Neuronal stem cell (in vitro differentiated cells): Measurements from ENCODE around the gene PCBP4.

Source experiments
- DNase-seq: peaks from one replicate; pipeline ENCODE4 v3.0.0-alpha.2; 2013; ENCODE audit warnings: low spot score
- H2AFZ ChIP-seq: one replicate; pipeline ENCODE4 v1.6.1; 2013; ENCODE audit warnings: mild to moderate bottlenecking, low read length, inconsistent platforms
- H2AK5ac ChIP-seq: 2 replicates; pipeline ENCODE4 v1.6.1; 2013; ENCODE audit warnings: low read depth, mild to moderate bottlenecking, inconsistent platforms, low read length, moderate library complexity, mixed read lengths
- H2BK120ac ChIP-seq: 2 replicates; pipeline ENCODE4 v1.6.1; 2013; ENCODE audit warnings: low read depth, mild to moderate bottlenecking, inconsistent platforms, low read length, moderate library complexity, mixed read lengths
- H2BK12ac ChIP-seq: one replicate; pipeline ENCODE4 v1.6.1; 2013; ENCODE audit warnings: low read length, inconsistent platforms
- H2BK15ac ChIP-seq: 2 replicates; pipeline ENCODE4 v1.6.1; 2013; ENCODE audit warnings: mild to moderate bottlenecking, low read length, inconsistent platforms, mixed read lengths
- H2BK5ac ChIP-seq: one replicate; pipeline ENCODE4 v1.6.1; 2013; ENCODE audit warnings: inconsistent platforms, mild to moderate bottlenecking, low read length, moderate library complexity
- H3K14ac ChIP-seq: one replicate; pipeline ENCODE4 v1.6.1; 2013; ENCODE audit warnings: low read length, inconsistent platforms
- H3K18ac ChIP-seq: 2 replicates; pipeline ENCODE4 v1.6.1; 2013; ENCODE audit warnings: low read length, inconsistent platforms
- H3K23ac ChIP-seq: 2 replicates; pipeline ENCODE4 v1.6.1; 2013; ENCODE audit warnings: low read depth, mild to moderate bottlenecking, mixed read lengths, low read length, inconsistent platforms; ENCODE audit not compliant: poor library complexity
- H3K27ac ChIP-seq: replicated peaks from 3 replicates; pipeline ENCODE4 v1.5.1; 2013; ENCODE audit warnings: low read length, inconsistent platforms
- H3K27me3 ChIP-seq, 3 experiments: 2 replicates each; pipeline ENCODE4 v1.6.1; 2013; ENCODE audit warnings: low read length in 3 of 3, mild to moderate bottlenecking in 2 of 3, inconsistent platforms in 1 of 3, low read depth in 1 of 3, mixed read lengths in 1 of 3, moderate library complexity in 1 of 3; ENCODE audit not compliant: control insufficient read depth in 3 of 3, insufficient read depth in 3 of 3
- H3K36me3 ChIP-seq, 2 donors: replicated peaks in 1 of 2; 2 replicates each; pipeline ENCODE4 v1.6.1; 2013; ENCODE audit warnings: low read length in 2 of 2; ENCODE audit not compliant: control insufficient read depth in 2 of 2, insufficient read depth in 2 of 2
- H3K4ac ChIP-seq: 2 replicates; pipeline ENCODE4 v1.6.1; 2013; ENCODE audit warnings: inconsistent platforms, mild to moderate bottlenecking, low read length, moderate library complexity
- H3K4me1 ChIP-seq, 2 donors: 1 replicate in 1 of 2; 2 replicates in 1 of 2; pipeline ENCODE4 v1.6.1; 2013; ENCODE audit warnings: low read length in 2 of 2, low read depth in 1 of 2; ENCODE audit not compliant: control insufficient read depth in 2 of 2, insufficient read depth in 1 of 2
- H3K4me2 ChIP-seq: one replicate; pipeline ENCODE4 v1.6.1; 2013; ENCODE audit warnings: mild to moderate bottlenecking, low read length, inconsistent platforms; ENCODE audit not compliant: insufficient read depth, poor library complexity, severe bottlenecking
- H3K4me3 ChIP-seq, 2 donors: 2 replicates each; pipeline ENCODE4 v1.5.1; 2013; ENCODE audit warnings: low read length in 2 of 2, mild to moderate bottlenecking in 2 of 2, inconsistent platforms in 1 of 2, moderate library complexity in 1 of 2
- H3K79me1 ChIP-seq: one replicate; pipeline ENCODE4 v1.6.1; 2013; ENCODE audit warnings: low read depth, mild to moderate bottlenecking, inconsistent platforms, low read length, moderate library complexity
- H3K9ac ChIP-seq: one replicate; pipeline ENCODE4 v1.6.1; 2013; ENCODE audit warnings: mild to moderate bottlenecking, low read depth, low read length, inconsistent platforms; ENCODE audit not compliant: poor library complexity
- H3K9me3 ChIP-seq, 2 donors: replicated peaks in 1 of 2; 2 replicates each; pipeline versions ENCODE3 to v1.6.1; 2013; ENCODE audit warnings: low read length in 2 of 2, mild to moderate bottlenecking in 2 of 2, inconsistent platforms in 1 of 2, low read depth in 1 of 2, mixed read lengths in 1 of 2, moderate library complexity in 1 of 2; ENCODE audit not compliant: control insufficient read depth in 2 of 2, insufficient read depth in 1 of 2
- H4K8ac ChIP-seq: one replicate; pipeline ENCODE4 v1.6.1; 2013; ENCODE audit warnings: low read depth, mild to moderate bottlenecking, inconsistent platforms, low read length, moderate library complexity
- H4K91ac ChIP-seq: one replicate; pipeline ENCODE4 v1.6.1; 2013; ENCODE audit warnings: low read length, low read depth, mild to moderate bottlenecking, inconsistent platforms; ENCODE audit not compliant: poor library complexity
- WGBS, 2 donors: extraction: QIAGEN DNeasy Blood & Tissue Kit; methylation state at CpG; one replicate each; pipeline ENCODE4 v1.1.7; 2013; ENCODE audit warnings: missing lambda C conversion rate in 2 of 2, mixed read lengths in 1 of 2; ENCODE audit not compliant: insufficient read length in 2 of 2, insufficient replicate concordance in 1 of 2; ENCODE audit errors: extremely low coverage in 2 of 2; 5-methylcytosine and 5-hydroxymethylcytosine counted together

PCBP4 gene

GRCh38 chr3:51955175-51955892 lies 11.9 kb downstream of the PCBP4 start, which contains the start of gene GPR62:
Gene GPR62 (plus strand): TSS chr3:51955381. CDS start chr3:51955653, 272 bp downstream.
- DNase-seq, result no peak
- Histone ChIP-seq H2BK5ac (peak within 1 kb of the TSS; percentile 58), H4K8ac (peak within 1 kb of the TSS; percentile 94), H3K36me3 (peaks cover 18 to 37% of the 10 kb centered on the region in 2 donors), H2AFZ (no peak within 1 kb of the TSS), H3K4me3 (peak within 1 kb of the TSS in 1 of 2 donors; percentile 73), H3K9me3 (peaks cover 0 to 8% of the 10 kb centered on the region in 2 donors), H3K4me2 (peak within 1 kb of the TSS; percentile 85), H2BK12ac (peak within 1 kb of the TSS; percentile 94), H3K9ac (peak within 1 kb of the TSS; percentile 91), H3K23ac (peak within 1 kb of the TSS; percentile 98), H2BK120ac (peak within 1 kb of the TSS; percentile 99), H3K18ac (peak within 1 kb of the TSS; percentile 97), H2BK15ac (peak within 1 kb of the TSS; percentile 97), H3K27me3 (peaks cover 0 to 24% (median 11%) of the 10 kb centered on the region in 3 experiments), H3K27ac (no peak within 1 kb of the TSS), H3K4me1 (peaks cover 7 to 18% of the 10 kb centered on the region in 2 donors), H3K4ac (peak within 1 kb of the TSS; percentile 46), H2AK5ac (peak within 1 kb of the TSS; percentile 85), H3K79me1 (peaks cover 2% of the 10 kb centered on the region), H3K14ac (peak within 1 kb of the TSS; percentile 64), H4K91ac (peak within 1 kb of the TSS; percentile 61)
- no CpG with 5 or more reads among the region's 33 CpGs for WGBS, 2 donors

- peaks cover 7 to 18% of the 10 kb centered on the region in 2 donors for H3K4me1 ChIP-seq
- no peak overlapping the region for H3K4ac ChIP-seq
- H2BK12ac ChIP-seq, result no peak overlapping the region
- peaks cover 0 to 24% (median 11%) of the 10 kb centered on the region in 3 experiments for H3K27me3 ChIP-seq
- H4K8ac ChIP-seq, result no peak overlapping the region
- H2BK5ac ChIP-seq, result no peak overlapping the region
- H3K18ac ChIP-seq, result no peak overlapping the region
- peaks cover 2% of the 10 kb centered on the region for H3K79me1 ChIP-seq
- H3K27ac ChIP-seq, result no peak overlapping the region
- no peak for DNase-seq
- H3K4me3 ChIP-seq, result no peak overlapping the region
- peaks cover 16 to 31% of the 10 kb centered on the region in 2 donors for H3K36me3 ChIP-seq
- WGBS, 2 donors, result no CpG with 5 or more reads among the region's 1 CpG
- H4K91ac ChIP-seq, result no peak overlapping the region
- H3K14ac ChIP-seq, result no peak overlapping the region
- H2BK120ac ChIP-seq, result no peak overlapping the region
- peaks cover 0 to 8% of the 10 kb centered on the region in 2 donors for H3K9me3 ChIP-seq
- no peak overlapping the region for H3K9ac ChIP-seq
- no peak overlapping the region for H3K4me2 ChIP-seq
- H2BK15ac ChIP-seq, result peak overlapping the region; percentile 97
- no peak overlapping the region for H3K23ac ChIP-seq
- peak overlapping the region; percentile 28 for H2AK5ac ChIP-seq
- no peak overlapping the region for H2AFZ ChIP-seq
Observed at GRCh38 chr3:51954713-51955112, 12.5 kb downstream of the PCBP4 start.

- Histone ChIP-seq H3K4me3 (peak overlapping the region in 1 of 2 donors; percentile 7), H2BK5ac (no peak overlapping the region), H4K8ac (no peak overlapping the region), H3K23ac (no peak overlapping the region), H3K9me3 (peaks cover 0 to 9% of the 10 kb centered on the region in 2 donors), H2BK15ac (no peak overlapping the region), H3K79me1 (peaks cover 2% of the 10 kb centered on the region), H2BK12ac (no peak overlapping the region), H2BK120ac (no peak overlapping the region), H4K91ac (no peak overlapping the region), H3K4me2 (no peak overlapping the region), H3K9ac (no peak overlapping the region), H3K4ac (no peak overlapping the region), H3K14ac (no peak overlapping the region), H3K27ac (no peak overlapping the region), H3K36me3 (peaks cover 13 to 25% of the 10 kb centered on the region in 2 donors), H3K4me1 (peaks cover 7 to 18% of the 10 kb centered on the region in 2 donors), H3K27me3 (peaks cover 0 to 24% (median 11%) of the 10 kb centered on the region in 3 experiments), H3K18ac (no peak overlapping the region), H2AFZ (peak overlapping the region; percentile 64), H2AK5ac (no peak overlapping the region)
- WGBS, 2 donors, result no CpG with 5 or more reads among the region's 6 CpGs
- DNase-seq, result no peak
Observed at GRCh38 chr3:51954105-51954504, 13.1 kb downstream of the PCBP4 start.

- H3K4me1 ChIP-seq, result peaks cover 7 to 18% of the 10 kb centered on the region in 2 donors
- no CpG with 5 or more reads among the region's 3 CpGs for WGBS, 2 donors
- H2BK15ac ChIP-seq, result no peak overlapping the region
- no peak overlapping the region for H3K4me3 ChIP-seq
- no peak overlapping the region for H2BK5ac ChIP-seq
- peaks cover 2% of the 10 kb centered on the region for H3K79me1 ChIP-seq
- peaks cover 11 to 18% of the 10 kb centered on the region in 2 donors for H3K36me3 ChIP-seq
- H4K91ac ChIP-seq, result no peak overlapping the region
- no peak overlapping the region for H2AK5ac ChIP-seq
- no peak overlapping the region for H3K14ac ChIP-seq
- no peak overlapping the region for H3K18ac ChIP-seq
- no peak overlapping the region for H3K27ac ChIP-seq
- peaks cover 0 to 24% (median 11%) of the 10 kb centered on the region in 3 experiments for H3K27me3 ChIP-seq
- no peak overlapping the region for H3K23ac ChIP-seq
- peaks cover 0 to 10% of the 10 kb centered on the region in 2 donors for H3K9me3 ChIP-seq
- no peak overlapping the region for H4K8ac ChIP-seq
- H3K4ac ChIP-seq, result no peak overlapping the region
- no peak overlapping the region for H2BK12ac ChIP-seq
- H2AFZ ChIP-seq, result peak overlapping the region; percentile 64
- no peak overlapping the region for H3K9ac ChIP-seq
- H2BK120ac ChIP-seq, result no peak overlapping the region
- no peak overlapping the region for H3K4me2 ChIP-seq
- DNase-seq, result no peak
Observed at GRCh38 chr3:51953445-51953844, 13.8 kb downstream of the PCBP4 start.
